Suprapubic skin (tissue), 3 donors: ENCODE results near the gene NRXN3.

Source experiments
- CTCF ChIP-seq, 2 donors: fragments of 200-600 bp in 1 of 2; fragments of 450-650 bp in 1 of 2; sonication (generic) in 1 of 2; IDR thresholded peaks; one replicate each; pipeline ENCODE4 v1.5.1; 2016 to 2019; ENCODE audit warnings: antibody characterized with exemption in 2 of 2, mild to moderate bottlenecking in 1 of 2, moderate library complexity in 1 of 2
- EP300 ChIP-seq: sonication (generic); formaldehyde crosslinking; IDR thresholded peaks from one replicate; pipeline ENCODE4 v1.6.1; 2017; ENCODE audit warnings: antibody characterized with exemption
- POLR2A ChIP-seq, 2 donors: fragments of 450-650 bp; IDR thresholded peaks; one replicate each; pipeline ENCODE4 v1.6.1; 2017; ENCODE audit warnings: antibody characterized with exemption in 2 of 2, mild to moderate bottlenecking in 2 of 2, moderate library complexity in 2 of 2

DNA sequence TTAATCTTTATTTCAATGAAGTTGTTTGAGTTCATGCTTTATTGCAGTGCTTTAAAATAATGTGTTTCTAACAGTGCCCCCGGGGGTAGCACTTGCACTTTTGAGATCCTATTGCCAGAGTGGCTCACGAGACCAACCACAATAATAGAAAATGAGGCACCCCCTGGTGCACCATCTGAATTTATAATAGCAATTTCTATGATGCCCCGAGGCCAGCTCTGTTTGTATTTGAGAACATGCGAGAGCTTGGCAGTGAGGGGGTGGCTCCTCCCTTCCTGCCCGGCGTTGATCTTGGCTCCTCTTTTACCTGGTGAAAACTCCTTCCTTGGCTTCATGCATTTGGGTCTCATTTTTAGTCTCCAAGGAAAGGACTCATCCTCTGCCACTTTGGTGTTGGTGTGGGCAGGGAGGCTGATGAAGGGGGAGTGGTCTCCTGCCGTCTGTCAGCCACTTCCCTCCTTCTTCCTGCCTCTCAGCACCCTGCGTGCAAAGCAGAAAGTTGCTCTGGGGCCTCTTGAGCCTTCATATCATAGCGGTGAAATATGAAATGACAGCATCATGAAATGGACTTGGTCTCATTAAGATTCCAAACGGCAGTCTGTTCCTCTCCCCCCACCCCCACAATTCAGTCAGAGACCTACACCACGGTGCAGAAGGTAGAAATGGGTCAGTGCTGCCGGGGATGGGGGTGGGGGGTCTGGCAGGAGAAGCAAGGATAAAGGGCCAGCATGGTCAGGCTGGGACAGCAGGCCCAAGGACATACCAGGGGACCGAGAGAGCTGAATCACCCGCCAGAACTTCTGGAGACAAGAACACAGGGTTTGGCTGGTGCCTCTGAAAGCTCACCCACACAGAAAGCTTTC lies 17.7 kb upstream of the NRXN3 start:
- TF ChIP-seq CTCF (IDR thresholded peaks at IDR 0.05) (no peak), EP300 (no peak), POLR2A (IDR thresholded peaks at IDR 0.05) (no peak)
